GM21576 (cell line): ENCODE data around the gene LRRC23.
A peak's percentile ranks its signal among the peaks of the same experiment; 100 is the strongest.
"Not testable (repeated sequence)": the region's sequence is repeated elsewhere in the genome, so short reads cannot be mapped to it uniquely, and the experiment has no call there.

Source experiments
- ATAC-seq: cut with Tn5 transposase; IDR thresholded peaks from one replicate; pipeline ENCODE4 v1.9.1; 2021; ENCODE audit warnings: mild to moderate bottlenecking, moderate library complexity; ENCODE audit not compliant: unreplicated experiment

Gene LRRC23

DNA sequence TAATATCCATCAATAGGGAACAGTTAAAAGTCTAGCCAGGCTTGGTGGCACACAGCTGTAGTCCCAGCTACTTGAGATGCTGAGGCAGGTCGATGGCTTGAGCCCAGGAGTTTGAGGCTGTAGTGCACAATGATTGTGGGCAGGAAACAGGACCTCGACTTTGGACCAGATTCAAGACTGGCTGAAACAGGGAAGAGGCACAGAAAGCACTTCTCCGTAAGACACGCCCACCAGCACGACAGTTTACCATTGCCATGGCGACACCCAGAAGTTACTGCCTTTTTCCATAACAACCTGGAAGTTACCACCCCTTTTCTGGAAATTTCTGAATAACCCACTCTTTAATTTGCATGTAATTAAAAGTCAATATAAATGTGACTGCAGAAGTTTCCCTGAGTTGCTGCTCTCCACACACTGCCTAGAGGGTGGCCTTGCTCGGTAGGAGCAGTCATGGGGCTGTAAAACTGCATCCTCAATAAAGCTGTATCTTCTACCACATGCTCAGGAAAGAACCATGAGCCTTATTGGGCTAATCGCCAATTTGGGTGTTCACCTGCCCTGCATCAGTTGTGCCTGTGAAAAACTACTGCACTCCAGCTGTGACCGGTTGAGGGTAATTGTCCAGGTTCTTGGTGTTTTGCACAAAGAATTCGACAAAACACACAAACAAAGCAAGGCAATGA lies 4.6 kb upstream of the LRRC23 start:
- no peak for ATAC-seq

DNA sequence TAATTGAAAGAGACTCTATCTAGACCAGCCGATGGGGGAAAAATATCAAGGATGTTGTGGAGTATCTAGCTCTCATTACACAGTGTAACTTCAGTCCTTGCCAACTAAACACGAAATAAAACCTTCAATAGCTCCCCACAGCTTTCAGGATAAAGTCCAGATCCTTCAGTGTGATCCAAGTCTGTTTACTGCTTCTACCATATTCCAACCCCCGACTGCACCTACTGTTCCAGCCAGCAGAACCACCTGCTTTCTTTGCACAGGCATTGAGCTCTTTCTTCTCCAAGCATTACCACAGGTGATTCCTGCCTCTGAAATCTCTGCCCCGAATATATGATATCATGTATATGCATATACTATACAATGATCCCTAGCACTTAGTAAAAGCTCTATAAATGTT lies 2.2 kb upstream of the LRRC23 start:
- no peak for ATAC-seq

DNA sequence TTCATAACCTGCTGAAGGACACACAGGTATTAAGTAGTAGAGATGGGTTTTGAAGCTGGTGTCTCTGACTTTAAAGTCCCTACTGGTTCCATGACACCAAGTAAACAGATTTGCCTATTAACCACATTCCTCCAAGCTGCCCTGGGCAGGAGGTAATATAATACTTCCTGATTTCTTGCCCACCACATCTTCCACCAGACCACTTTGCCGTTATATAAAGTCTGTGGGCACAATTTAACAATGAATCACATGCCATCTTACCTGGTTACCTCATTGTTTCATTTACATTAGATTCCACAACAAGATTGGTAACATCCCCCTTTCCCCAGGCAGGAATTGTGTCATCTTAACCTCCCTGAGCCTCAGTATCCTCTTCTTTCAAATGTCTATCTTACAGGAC lies 900 bp upstream of the LRRC23 start:
- no peak for ATAC-seq

DNA sequence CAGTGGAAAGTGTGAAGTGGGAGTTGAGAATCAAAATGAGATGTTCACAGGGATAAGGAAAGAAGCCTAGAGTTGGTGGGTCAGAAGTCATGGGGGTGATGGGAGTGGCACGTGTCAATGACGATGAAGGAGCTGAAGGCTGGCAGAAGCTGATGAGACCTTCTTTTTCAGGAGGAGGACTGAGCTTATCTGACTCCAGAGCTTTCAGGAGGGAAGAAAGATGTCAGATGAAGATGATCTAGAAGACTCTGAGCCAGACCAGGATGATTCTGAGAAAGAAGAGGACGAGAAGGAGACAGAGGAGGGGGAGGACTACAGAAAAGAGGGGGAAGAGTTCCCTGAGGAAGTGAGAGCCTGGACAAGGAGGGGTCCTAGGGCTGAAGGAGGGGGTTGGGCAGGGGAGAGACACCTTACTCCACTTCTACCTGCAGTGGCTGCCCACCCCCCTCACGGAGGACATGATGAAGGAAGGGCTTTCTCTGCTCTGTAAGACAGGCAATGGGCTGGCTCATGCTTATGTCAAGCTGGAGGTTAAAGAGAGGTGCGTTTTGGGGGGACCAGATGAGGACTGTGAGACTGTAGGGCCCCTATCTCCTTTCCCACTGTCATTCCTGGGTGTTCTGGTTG lies 905 bp downstream of the LRRC23 start:
- ATAC-seq, result no peak

DNA sequence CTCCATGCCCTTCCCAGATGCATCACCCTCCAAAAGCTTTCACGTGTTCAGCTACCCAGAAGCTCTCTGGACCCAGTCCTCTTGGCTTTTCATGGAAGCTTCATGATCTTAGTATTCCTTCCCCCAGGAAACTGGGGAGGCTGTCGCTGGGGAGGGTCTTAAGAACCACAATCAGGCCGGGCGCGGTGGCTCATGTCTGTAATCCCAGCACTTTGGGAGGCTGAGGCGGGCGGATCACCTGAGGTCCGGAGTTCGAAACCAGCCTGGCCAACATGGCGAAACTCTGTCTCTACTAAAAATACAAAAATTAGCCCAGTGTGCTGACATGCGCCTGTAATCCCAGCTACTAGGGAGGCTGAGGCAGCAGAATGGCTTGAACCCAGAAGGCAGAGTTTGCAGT lies 3.5 kb downstream of the LRRC23 start:
- not testable (repeated sequence) for ATAC-seq

DNA sequence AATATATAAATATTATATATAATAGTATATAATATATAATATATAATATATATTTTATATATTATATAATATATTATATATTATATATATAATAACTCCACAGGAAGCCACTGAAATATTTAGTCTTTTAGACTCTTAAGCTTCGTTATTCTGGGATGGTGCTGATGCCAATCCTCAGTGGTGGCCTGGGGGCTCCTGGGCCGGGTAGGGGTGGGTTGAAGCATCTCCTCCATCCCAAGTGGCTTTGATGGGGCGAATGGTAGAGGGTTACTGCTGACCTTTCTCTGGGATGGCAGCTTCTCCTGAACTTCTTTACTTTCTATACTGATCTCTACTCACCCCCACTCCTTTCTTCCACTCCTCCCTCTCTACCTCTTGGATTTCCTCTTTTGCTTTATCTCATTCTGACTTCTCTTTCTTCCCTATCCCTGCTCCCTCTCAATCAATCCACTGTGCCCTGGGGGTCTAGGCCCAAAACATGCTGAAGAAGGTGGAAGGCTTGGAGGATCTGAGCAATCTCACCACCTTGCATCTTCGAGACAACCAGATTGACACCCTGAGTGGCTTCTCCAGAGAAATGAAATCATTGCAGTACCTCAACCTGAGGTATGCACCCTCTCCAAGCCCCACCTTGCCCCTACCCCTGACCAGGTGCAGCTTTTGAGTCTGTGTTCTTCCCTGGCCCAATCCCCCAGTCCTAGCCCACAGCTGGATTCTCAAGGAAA lies 5.0 kb downstream of the LRRC23 start:
- ATAC-seq, result no peak

DNA sequence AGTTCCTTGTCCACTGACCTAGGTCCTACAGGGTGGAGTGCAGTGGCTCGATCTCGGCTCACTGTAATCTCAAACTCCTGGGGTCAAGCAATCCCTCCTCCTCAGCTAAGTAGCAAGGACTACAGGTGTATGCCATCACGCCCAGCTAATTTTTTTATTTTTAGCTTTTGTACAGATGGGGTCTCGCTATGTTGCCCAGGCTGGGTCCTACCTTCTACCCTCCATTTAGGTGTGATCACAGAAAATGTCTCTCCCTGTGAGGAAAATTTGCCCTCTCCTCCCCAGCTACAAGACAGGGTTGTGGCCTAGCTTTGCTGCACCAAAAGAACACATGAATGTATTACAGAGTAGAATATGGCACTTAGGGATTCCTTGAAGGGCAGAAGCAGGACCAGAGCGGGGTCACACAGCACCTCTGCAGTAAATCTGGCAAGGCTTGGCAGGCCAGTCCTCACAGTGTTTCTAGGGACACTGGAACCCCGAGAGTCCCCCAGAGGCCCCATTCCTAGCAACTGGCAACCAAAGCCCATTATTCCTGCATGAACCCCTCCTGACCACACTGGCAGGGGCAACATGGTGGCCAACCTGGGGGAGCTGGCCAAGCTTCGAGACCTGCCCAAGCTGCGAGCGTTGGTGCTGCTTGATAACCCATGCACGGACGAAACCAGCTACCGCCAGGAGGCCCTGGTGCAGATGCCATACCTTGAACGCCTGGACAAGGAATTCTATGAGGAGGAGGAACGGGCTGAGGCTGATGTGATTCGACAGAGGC lies 7.7 kb downstream of the LRRC23 start:
- ATAC-seq, result no peak

DNA sequence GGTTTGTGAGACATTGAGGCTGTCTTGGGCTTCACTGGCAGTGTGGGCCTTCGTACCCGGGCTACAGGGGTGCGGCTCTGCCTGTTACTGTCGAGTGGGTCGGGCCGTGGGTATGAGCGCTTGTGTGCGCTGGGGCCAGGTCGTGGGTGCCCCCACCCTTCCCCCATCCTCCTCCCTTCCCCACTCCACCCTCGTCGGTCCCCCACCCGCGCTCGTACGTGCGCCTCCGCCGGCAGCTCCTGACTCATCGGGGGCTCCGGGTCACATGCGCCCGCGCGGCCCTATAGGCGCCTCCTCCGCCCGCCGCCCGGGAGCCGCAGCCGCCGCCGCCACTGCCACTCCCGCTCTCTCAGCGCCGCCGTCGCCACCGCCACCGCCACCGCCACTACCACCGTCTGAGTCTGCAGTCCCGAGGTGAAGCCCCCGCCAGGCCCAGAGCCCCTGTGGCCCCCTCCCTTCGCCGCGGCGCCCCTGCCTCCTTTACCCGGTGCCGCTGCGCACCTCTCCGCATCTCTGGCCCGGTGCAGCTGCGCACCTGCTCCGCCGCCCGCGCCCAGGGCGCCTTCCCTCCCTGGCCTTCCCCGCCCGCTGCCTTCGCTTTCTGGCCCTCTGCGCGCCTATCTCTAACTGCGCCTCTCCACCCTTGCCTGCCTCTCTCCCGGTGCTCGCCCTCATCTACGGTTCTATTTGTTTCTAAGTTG lies 9.8 kb downstream of the LRRC23 start, which contains the start of gene ENO2:
Gene ENO2 (plus strand): TSS at position 335 of the 701 bp plus-strand sequence. CDS start 1,253 bp downstream, outside the sequence.
- ATAC-seq, result peak; percentile 70

DNA sequence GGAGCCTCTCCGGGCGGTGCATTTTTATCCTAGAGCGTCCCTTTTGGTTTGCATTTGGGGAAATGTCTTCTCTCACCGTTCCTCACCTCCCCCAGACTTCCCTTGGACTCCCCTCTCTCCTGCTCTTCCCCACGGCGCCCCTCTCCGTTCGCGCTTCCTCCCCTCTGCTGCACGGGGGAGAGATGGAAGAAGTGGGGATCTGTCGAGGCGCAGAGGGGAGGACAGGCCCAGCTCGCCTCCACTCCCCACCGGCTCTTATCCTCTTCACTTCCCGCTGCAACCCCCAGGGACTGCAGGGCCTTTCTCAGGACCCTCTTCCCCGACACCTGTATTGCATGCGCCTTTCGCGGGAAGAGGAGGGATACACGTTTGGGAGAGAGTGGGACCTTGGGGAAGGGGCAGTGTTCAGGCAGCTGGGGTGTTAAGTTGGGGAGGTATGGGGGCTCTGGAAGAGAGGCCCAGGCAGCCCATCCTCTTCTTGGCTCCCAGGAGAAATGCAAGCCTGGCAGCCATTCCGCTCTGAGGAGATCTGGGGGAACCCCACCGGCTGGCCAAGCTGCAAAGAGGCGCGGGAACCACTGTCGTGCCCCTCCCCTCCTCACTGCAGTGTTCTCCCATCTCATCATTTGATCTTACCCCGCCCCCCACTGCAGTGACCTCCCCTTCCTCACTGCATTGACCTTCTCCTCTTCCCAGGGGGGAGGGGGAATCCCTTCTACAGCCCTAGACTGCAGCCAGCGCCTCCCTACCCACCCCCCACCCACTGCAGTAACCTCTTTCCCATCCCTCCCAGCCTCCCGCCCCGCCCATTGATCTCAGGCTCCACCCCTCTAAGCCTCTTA lies 10.5 kb downstream of the LRRC23 start:
- no peak for ATAC-seq

DNA sequence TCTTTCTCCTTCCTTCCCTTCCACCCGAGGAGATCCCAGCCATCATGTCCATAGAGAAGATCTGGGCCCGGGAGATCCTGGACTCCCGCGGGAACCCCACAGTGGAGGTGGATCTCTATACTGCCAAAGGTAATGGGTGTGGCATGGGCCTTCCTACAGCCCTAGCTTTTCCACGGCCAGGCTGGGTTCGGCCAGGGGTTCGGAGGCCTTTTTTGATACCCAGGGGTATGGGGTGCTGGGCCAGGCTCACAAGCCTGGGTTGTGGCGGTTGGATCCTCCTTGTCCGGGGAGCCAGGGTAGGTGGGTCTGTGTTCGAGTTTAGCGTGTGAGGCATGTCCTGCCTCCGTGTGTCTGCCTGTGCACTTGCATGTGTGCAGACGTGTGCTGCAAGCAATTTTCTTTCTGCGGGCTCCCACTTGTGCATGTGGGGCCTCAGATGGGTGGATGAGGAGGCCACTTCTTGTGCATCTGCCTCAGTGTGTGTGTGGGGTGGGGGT lies 11.2 kb downstream of the LRRC23 start:
- ATAC-seq, result no peak

DNA sequence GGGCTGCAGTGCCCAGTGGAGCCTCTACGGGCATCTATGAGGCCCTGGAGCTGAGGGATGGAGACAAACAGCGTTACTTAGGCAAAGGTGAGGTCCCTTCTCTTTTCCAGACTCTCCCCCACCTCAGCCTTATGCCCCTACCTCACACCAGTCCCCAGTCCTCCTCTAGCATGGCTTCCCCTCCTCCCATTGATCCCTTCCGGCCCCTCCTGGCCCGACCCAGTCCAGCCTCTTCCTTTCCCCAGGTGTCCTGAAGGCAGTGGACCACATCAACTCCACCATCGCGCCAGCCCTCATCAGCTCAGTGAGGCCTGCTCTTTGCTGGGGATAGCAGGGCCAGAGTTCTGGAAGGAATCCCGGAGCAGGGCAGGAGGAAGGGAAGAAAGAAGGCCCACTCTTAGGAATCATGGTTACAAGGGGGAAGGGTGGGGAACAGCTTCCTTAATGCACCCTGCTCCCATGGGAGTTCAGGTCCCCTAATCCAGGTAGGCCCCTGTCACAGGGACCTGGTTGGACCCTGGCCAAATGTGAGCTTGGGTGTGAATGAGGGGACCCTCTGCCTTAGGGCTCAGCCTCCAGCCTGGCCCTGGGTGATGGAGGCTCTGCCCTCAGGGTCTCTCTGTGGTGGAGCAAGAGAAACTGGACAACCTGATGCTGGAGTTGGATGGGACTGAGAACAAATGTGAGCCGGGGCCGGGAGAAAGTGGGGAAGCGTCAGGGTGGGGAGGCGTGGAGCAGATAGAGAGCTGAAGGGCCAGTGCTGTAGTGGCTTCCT lies 12.0 kb downstream of the LRRC23 start:
- no peak for ATAC-seq

DNA sequence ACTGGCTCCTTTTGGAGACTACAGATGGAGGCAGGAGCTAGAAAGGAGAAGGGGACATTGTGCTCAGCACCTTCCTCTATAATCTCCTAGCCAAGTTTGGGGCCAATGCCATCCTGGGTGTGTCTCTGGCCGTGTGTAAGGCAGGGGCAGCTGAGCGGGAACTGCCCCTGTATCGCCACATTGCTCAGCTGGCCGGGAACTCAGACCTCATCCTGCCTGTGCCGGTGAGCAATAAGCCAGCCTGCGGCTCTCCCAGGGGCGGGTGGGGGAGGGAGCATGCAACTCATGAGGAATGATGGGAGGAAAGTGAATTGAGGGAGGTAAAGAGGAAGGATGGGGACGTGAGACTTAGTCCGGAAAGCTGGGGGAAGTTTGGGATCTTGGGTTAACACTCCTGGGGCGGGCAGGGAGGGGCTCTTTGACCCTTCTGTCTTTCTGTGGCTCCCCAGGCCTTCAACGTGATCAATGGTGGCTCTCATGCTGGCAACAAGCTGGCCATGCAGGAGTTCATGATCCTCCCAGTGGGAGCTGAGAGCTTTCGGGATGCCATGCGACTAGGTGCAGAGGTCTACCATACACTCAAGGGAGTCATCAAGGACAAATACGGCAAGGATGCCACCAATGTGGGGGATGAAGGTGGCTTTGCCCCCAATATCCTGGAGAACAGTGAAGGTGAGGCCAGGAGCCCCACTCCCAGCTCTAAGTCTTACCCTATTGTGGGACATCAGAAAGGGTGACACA lies 13.0 kb downstream of the LRRC23 start:
- no peak for ATAC-seq

DNA sequence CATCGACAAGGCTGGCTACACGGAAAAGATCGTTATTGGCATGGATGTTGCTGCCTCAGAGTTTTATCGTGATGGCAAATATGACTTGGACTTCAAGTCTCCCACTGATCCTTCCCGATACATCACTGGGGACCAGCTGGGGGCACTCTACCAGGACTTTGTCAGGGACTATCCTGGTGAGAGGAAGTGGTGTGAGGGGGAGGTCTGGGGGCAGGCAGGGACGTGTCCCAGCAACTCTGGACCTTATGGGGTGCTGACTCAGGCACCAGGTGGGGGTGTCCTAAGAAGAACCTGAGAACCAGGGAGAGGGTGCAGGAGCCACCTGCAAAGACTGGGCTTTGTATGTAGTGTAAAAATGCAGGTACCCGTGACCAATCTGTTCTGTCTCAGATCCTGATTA lies 15.0 kb downstream of the LRRC23 start:
- no peak for ATAC-seq

DNA sequence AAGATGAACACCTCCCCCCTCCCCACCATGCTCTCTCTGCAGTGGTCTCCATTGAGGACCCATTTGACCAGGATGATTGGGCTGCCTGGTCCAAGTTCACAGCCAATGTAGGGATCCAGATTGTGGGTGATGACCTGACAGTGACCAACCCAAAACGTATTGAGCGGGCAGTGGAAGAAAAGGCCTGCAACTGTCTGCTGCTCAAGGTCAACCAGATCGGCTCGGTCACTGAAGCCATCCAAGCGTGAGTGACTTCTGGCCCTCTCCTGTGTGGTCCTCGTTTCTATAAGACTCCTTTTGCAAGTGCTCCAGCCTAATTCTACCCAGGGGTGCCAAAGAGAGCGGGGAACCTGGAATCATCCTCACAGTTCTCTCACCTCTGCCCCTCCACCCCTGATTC lies 16.9 kb downstream of the LRRC23 start:
- no peak for ATAC-seq

DNA sequence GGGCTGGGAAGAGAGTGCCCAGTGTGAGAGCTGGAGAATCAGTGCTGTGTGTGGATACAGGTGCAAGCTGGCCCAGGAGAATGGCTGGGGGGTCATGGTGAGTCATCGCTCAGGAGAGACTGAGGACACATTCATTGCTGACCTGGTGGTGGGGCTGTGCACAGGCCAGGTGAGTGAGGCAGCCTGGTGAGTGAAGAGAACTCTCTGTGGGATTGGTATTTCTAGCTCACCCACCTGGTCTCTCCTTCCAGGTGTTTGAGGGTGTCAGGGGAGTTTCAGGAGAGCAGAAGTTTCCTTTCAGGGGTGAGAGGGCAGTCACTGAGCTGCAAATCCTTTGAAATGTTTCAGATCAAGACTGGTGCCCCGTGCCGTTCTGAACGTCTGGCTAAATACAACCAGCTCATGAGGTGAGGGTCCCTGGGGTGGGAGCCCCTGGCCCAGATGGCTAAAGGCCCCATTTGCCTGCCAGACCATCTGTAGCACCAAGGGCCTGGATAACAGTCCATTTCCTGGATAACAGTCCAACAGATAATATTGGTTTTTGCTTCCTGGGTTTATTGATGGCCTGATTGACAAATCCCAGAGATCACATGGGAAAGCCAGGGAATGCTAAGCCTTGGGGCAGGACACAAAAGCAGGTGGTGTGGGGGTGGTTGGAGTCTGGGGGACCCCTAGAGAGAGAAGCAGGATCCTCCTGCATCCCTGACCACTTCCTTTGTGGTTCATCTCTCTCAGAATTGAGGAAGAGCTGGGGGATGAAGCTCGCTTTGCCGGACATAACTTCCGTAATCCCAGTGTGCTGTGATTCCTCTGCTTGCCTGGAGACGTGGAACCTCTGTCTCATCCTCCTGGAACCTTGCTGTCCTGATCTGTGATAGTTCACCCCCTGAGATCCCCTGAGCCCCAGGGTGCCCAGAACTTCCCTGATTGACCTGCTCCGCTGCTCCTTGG lies 17.6 kb downstream of the LRRC23 start:
- ATAC-seq, result peak; percentile 40

DNA sequence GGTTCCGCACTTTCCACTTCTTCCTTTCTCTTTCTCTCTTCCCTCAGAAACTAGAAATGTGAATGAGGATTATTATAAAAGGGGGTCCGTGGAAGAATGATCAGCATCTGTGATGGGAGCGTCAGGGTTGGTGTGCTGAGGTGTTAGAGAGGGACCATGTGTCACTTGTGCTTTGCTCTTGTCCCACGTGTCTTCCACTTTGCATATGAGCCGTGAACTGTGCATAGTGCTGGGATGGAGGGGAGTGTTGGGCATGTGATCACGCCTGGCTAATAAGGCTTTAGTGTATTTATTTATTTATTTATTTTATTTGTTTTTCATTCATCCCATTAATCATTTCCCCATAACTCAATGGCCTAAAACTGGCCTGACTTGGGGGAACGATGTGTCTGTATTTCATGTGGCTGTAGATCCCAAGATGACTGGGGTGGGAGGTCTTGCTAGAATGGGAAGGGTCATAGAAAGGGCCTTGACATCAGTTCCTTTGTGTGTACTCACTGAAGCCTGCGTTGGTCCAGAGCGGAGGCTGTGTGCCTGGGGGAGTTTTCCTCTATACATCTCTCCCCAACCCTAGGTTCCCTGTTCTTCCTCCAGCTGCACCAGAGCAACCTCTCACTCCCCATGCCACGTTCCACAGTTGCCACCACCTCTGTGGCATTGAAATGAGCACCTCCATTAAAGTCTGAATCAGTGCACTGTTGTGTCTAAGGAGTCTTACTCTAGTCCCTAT lies 18.5 kb downstream of the LRRC23 start:
- no peak for ATAC-seq
